Amniotic stem cell (primary cell): ENCODE results near the gene GADD45G.

Experiments used
- DNase-seq: peaks from one replicate; lab custom pipeline; 2025; lab: John Stamatoyannopoulos, UW

The GADD45G gene

DNA sequence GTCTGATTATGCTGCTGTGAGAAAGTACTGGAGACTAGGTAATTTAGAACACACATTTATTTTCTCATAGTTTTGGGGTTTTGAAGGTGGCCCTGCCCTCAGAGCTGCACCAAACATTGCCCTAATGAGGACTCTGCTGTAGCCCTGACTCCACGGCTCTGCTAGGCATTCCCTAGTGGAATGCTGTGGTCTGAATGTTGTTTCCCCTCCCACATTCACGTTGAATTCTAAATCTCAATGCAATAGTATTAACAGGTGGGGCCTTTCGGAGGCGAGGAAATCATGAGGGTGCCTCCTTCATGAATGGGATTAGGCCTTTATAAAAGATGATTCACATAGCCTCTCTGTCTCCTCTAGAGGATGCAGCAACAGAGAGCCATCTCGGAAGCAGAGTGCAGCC lies 25.7 kb downstream of the GADD45G start:
- DNase-seq: no peak

- DNase-seq: no peak
Observed at GRCh38 chr9:89631384-89631783, 26.6 kb downstream of the GADD45G start.

- no peak for DNase-seq
Observed at GRCh38 chr9:89632192-89632733, 27.5 kb downstream of the GADD45G start.

- DNase-seq: no peak
Observed at GRCh38 chr9:89632736-89633135, 27.9 kb downstream of the GADD45G start.

DNA sequence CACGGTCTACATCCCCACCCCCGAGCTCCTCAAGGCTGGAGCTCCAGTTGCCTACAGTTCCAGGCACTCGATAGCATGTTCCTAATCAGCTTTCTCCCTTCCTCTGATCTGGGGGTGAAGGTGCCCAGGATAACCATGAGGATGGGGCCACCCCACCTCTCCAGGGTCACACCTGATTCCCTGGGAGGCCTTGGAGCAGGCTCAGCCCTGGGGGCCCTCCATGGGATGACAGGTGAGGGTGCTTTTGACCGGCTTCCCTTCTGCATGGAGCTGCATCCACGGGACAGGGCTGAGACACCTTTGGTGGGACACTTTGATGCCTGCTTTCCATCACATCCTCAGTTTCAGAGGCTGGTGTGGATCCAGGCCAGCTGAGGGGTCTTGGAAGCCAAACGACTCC lies 28.6 kb downstream of the GADD45G start:
- no peak for DNase-seq

GRCh38 chr9:89633920-89634319 lies 29.1 kb downstream of the GADD45G start:
- no peak for DNase-seq

- DNase-seq: no peak
Observed at GRCh38 chr9:89634995-89635742, 30.4 kb downstream of the GADD45G start.

GRCh38 chr9:89635816-89636215 lies 31.0 kb downstream of the GADD45G start:
- no peak for DNase-seq

- DNase-seq: no peak
Observed at GRCh38 chr9:89637787-89638186, 33.0 kb downstream of the GADD45G start.

DNA sequence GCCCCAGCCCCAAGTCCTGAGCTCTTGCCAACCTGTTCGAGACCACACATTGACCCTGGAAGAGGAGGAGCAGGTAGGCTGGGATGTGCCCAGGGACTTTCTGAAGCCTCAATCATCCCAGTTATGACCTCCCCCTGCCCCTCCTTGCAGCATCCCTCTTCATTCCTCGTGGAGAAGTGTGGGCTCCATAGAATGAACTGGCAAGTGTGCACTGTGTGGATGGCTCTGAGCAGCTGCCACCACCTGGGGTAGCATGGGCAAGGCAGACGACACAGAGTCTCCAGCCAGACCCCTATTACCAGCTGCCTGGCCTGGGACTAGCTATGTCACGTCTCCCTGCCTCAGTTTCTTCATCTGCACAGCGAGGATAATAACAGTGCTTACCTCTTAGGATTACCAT lies 33.5 kb downstream of the GADD45G start:
- DNase-seq: no peak

DNA sequence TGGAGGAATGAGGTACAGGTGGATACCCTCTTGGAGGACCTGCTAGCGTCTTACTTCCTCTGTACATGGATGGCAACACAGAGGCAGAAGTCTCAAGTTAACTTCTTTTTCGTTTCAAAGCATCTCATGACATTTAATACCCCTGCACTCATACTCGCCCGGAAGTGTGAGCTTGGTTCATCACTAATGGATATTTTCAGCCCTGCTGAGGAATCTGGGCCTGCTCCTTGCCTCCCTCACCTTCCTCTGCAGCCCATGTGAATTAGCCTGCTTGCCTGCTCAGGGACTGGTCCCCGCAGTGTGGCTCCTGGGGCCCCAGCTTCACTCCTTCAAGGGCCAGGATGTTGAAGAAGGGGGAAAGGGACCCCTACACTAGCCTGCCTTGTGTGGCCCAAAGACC lies 34.1 kb downstream of the GADD45G start:
- DNase-seq: no peak

DNA sequence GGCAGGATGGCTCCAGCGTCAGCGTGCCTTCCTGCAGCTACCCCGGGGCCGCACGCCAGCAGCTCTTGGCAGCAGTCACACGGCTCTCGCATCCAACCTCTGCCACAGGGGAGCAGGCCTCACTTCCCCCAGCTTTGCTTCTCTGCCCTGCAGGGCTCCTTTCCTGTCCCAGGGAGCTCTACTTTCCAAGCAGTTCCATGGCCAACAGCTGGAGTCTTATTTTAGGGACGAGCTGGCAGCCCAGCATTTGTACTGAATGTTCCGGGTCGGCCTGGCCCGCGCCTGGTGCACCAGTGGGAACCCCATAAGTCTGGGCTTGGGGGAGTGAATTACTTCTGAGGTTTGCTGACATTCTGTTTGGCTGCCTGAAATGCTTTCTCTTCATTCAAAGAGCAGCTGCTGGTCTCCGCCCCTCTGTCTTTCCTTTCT lies 34.6 kb downstream of the GADD45G start:
- no peak for DNase-seq

GRCh38 chr9:89639961-89640360 lies 35.1 kb downstream of the GADD45G start:
- no peak for DNase-seq

- DNase-seq: no peak
Observed at GRCh38 chr9:89640361-89640760, 35.5 kb downstream of the GADD45G start.

- no peak for DNase-seq
Observed at GRCh38 chr9:89640801-89641200, 36.0 kb downstream of the GADD45G start.

DNA sequence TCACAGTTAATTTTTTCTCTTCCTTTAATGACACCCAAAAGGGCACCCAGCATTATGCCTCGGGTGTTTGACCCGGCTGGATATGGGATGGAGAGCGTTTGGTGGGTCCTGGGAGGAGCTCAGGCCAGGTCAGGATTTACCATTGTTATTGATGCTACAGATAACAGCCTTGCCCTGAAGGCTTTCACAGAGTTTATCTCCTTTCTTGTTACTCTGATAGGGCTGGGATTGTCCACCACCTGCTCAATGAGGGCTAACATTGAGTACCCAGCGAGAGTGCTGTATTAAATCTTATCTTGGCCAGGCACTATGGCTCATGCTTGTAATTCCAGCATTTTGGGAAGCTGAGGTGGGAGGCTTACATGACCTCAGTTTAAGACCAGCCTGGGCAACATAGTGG lies 37.2 kb downstream of the GADD45G start:
- no peak for DNase-seq

- DNase-seq: no peak
Observed at GRCh38 chr9:89642789-89643188, 38.0 kb downstream of the GADD45G start.

DNA sequence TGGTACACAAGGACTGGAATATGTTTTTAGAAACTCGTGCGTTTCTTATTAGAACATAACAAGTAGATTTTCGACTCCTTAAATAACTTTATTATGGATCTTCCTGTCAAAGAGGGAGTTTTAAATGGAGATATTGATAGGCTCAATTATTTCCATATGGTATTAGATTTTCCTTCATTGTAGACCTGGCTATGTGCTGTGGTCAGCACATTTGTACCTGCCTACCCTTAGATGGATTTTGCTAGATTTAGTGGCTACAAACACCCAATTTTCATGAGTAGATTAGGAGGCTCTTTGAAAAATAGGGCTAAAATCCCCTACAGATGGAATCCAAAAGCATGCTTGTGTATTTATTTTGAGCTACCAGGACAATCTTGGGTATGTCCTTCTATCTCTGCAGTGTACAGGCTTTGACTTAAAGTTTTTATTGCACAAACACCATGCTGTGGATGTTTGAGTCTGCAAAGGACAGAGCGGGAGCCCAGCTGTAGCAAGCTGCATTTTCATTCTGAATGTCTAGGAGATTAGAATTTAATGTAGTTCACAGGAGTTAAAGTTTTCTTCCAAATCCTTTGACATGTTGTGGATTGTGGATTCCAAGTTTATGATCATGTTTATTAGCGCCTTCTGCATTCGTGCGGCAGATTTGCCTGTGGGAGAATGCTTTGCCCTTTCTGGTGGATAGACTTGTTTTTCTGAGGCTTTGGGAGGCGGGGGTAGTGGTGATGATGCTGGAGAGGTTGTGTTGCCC lies 41.6 kb downstream of the GADD45G start:
- no peak for DNase-seq

GRCh38 chr9:89647366-89648128 lies 42.7 kb downstream of the GADD45G start:
- no peak for DNase-seq

GRCh38 chr9:89648247-89649000 lies 43.6 kb downstream of the GADD45G start:
- DNase-seq: no peak

DNA sequence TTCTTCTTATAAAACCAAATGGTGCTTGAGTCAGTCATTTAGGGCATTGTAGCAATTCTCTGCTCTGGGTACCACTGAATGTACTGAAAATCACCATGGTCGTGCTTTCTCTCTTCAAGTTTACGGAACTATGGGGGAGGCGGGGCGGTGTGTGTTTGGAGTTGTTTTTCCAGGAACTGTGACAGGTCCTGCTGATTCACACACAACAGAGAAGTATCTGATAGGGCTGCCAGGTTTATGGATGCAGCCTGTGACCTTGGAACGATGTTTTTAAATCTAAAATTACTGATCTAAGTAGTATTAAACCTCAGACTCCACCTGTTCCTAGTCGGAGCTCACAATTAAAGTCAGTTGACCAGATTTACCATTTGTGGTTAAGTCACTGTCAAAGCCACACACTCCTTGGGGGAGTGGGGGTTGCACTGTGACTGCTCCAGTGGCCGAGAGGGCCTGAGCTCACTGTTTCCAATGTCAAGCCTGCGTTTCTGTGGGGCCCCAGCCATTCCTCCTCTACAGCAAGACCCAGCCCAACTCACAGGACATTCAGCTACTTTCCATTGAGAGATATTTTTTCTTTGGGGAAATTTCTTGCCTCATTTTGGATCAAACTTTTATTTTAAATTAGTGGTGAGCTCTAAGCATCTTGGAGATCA lies 44.4 kb downstream of the GADD45G start:
- no peak for DNase-seq
